HG02798 (cell line): ENCODE results near the gene MR1.
A peak's percentile ranks its signal among the peaks of the same experiment; 100 is the strongest.
"Not testable (repeated sequence)": the region's sequence is repeated elsewhere in the genome, so short reads cannot be mapped to it uniquely, and the experiment has no call there.

Experiments used
- ATAC-seq: cut with Tn5 transposase; IDR thresholded peaks from one replicate; pipeline ENCODE4 v1.9.1; 2021; ENCODE audit warnings: mild to moderate bottlenecking; ENCODE audit not compliant: unreplicated experiment, poor library complexity

MR1 gene

GRCh38 chr1:181028196-181028595 lies 5.6 kb upstream of the MR1 start:
- ATAC-seq, result no peak

GRCh38 chr1:181028615-181029014 lies 5.2 kb upstream of the MR1 start:
- ATAC-seq, result no peak

- ATAC-seq, result no peak
Observed at GRCh38 chr1:181032535-181032934, 1.2 kb upstream of the MR1 start.

- peak; percentile 28 for ATAC-seq
Observed at GRCh38 chr1:181033128-181033798, 520 bp upstream of the MR1 start.

- ATAC-seq, result not testable (repeated sequence)
Observed at GRCh38 chr1:181035210-181035609, 1.4 kb downstream of the MR1 start.

- ATAC-seq, result no peak
Observed at GRCh38 chr1:181036107-181036836, 2.5 kb downstream of the MR1 start.

- no peak for ATAC-seq
Observed at GRCh38 chr1:181037386-181037785, 3.6 kb downstream of the MR1 start.

GRCh38 chr1:181038399-181038873 lies 4.7 kb downstream of the MR1 start:
- peak; percentile 40 for ATAC-seq

GRCh38 chr1:181040284-181040865 lies 6.6 kb downstream of the MR1 start:
- no peak for ATAC-seq

GRCh38 chr1:181043025-181043888 lies 9.5 kb downstream of the MR1 start:
- no peak for ATAC-seq

- ATAC-seq, result peak; percentile 91
Observed at GRCh38 chr1:181044449-181044966, 10.7 kb downstream of the MR1 start.

GRCh38 chr1:181045946-181046345 lies 12.2 kb downstream of the MR1 start:
- not testable (repeated sequence) for ATAC-seq

- no peak for ATAC-seq
Observed at GRCh38 chr1:181049378-181049777, 15.6 kb downstream of the MR1 start.

- ATAC-seq, result no peak
Observed at GRCh38 chr1:181050922-181051321, 17.1 kb downstream of the MR1 start.

GRCh38 chr1:181056560-181056959 lies 22.8 kb downstream of the MR1 start:
- no peak for ATAC-seq

GRCh38 chr1:181057079-181057478 lies 23.3 kb downstream of the MR1 start:
- no peak for ATAC-seq

GRCh38 chr1:181059435-181059834 lies 25.7 kb downstream of the MR1 start:
- no peak for ATAC-seq

- no peak for ATAC-seq
Observed at GRCh38 chr1:181060066-181060465, 26.3 kb downstream of the MR1 start.

- not testable (repeated sequence) for ATAC-seq
Observed at GRCh38 chr1:181060947-181061346, 27.2 kb downstream of the MR1 start.

- no peak for ATAC-seq
Observed at GRCh38 chr1:181061487-181061886, 27.7 kb downstream of the MR1 start.
